ENCODE data around the gene PHEX.

GRCh38 chrX:22278375-22278774 is 246.2 kb downstream of the PHEX start:
- TF ChIP-seq CTCF (IDR thresholded peaks at IDR 0.05) = no peak
- no peak for TF ChIP-seq POLR2AphosphoS5 (IDR thresholded peaks at IDR 0.05)
- TF ChIP-seq POLR2A (IDR thresholded peaks at IDR 0.05) = no peak
